NCI-H2171 treated with DMSO at 0.1 percent for 48 hours (cell line): ENCODE data around the gene PLXNA1.
A peak's percentile ranks its signal among the peaks of the same experiment; 100 is the strongest.

Experiments used
- DNase-seq: peaks from one replicate; lab custom pipeline; 2025; lab: John Stamatoyannopoulos, UW

PLXNA1 gene

GRCh38 chr3:127019449-127019848, 36.5 kb downstream of the PLXNA1 start:
- no peak for DNase-seq

GRCh38 chr3:127020543-127020942, 37.6 kb downstream of the PLXNA1 start:
- no peak for DNase-seq

- DNase-seq, result no peak
Observed at GRCh38 chr3:127022849-127023248, 39.9 kb downstream of the PLXNA1 start.

GRCh38 chr3:127025456-127025855, 42.5 kb downstream of the PLXNA1 start:
- DNase-seq, result no peak

- DNase-seq, result no peak
Observed at GRCh38 chr3:127026036-127026435, 43.1 kb downstream of the PLXNA1 start.

- DNase-seq, result peak; percentile 26
Observed at GRCh38 chr3:127026661-127027060, 43.7 kb downstream of the PLXNA1 start.

GRCh38 chr3:127027061-127027735, 44.3 kb downstream of the PLXNA1 start:
- DNase-seq, result no peak

GRCh38 chr3:127027811-127028548, 45.1 kb downstream of the PLXNA1 start:
- no peak for DNase-seq

- DNase-seq, result no peak
Observed at GRCh38 chr3:127028781-127029657, 46.1 kb downstream of the PLXNA1 start.

GRCh38 chr3:127029658-127030507, 47.0 kb downstream of the PLXNA1 start:
- DNase-seq, result no peak

GRCh38 chr3:127030508-127031412, 47.8 kb downstream of the PLXNA1 start:
- no peak for DNase-seq

GRCh38 chr3:127031413-127031810, 48.5 kb downstream of the PLXNA1 start:
- no peak for DNase-seq

GRCh38 chr3:127031845-127032244, 48.9 kb downstream of the PLXNA1 start:
- no peak for DNase-seq

- DNase-seq, result no peak
Observed at GRCh38 chr3:127032296-127032990, 49.5 kb downstream of the PLXNA1 start.
